HK-2 (cell line): ENCODE results near the gene WLS.
"Not testable (repeated sequence)": the region's sequence is repeated elsewhere in the genome, so short reads cannot be mapped to it uniquely, and the experiment has no call there.

ENCODE experiments used
- DNase-seq: peaks from one replicate; pipeline ENCODE4 v3.0.0-alpha.2; 2018; ENCODE audit not compliant: unreplicated experiment

The WLS gene

DNA sequence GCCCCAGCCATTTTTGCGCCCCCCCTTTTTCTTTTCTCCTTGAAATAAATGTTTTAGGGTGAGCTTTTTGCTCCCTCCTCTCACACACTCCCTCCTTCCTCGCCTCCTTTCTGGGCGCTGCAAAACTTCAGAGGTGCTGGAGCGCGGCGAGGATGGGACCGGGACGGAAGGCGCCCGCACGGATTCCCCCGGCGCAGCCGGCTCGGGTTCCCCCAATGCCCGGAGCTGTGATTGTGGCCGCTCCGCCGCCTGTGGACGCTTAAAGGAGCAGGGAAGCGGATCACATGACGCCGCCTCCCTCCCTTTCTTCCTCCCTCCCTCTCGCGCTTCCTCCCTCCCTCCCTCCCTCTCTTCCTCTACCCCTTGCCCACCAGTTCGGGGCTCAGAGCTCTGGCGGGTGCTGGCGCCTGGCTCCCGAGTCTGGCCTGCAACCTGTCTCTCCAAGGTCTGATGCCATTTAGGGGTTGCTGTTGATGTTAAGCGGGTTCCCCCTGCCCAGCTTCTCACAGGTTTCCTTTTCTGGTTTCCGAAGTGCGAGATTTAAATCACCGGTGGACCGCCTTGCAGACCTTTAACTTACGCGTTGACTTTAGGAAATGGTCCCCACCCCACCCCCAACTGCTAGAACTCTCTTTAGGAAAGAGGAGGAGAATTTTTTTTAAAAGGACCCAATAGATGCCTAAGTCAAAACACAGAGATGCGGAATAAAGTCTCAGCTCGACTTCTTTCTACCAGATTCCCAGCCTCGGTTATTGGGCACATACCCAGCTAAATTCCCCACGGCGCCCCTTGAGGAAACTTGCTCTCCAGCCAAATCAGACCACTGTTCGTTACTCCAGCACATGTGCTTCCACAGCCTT lies at the start of gene WLS:
Gene WLS, minus strand, starts transcription at position 235 of the 860 bp plus-strand sequence. Its CDS starts 224 bp downstream, at position 11.
- DNase-seq = peak; percentile 75

DNA sequence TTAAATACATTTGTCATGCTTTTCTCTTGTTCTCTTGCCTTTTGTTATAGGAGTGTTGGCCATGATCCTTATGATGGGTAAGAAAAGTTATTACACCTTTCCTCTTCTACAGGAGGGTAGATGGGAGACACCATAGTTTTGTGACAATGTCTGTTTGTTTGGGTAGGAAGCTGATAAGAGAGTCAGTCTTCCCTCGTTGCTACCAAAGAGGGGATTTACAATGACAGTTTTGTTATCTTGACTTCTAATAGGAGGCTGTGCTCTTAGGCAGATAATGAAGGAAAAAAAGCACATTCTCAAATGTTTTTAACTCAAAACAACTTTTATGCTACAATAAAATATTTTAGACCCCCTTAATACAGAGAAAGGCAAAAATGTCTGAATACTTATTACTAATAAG lies 48.0 kb upstream of the WLS start:
- DNase-seq = no peak

DNA sequence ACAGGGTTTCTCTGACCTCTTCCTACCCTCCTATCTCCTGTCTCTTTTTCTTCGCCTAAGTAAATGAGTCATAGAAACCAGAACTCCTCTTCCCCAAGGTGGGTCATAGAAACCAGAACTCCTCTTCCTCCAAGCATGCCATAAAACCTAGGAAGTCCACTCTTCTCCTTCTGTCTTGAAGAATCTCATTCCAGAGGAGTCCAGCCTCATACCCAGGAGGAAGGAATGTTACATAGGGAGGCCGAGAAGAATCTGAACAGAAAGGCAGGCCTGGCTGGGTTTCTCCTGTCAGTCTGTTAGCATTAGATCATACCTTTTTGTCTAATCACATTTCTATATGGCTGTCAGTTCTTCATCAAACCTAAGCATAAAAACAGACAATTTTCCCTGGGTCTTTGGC lies 47.5 kb upstream of the WLS start:
- DNase-seq = no peak

DNA sequence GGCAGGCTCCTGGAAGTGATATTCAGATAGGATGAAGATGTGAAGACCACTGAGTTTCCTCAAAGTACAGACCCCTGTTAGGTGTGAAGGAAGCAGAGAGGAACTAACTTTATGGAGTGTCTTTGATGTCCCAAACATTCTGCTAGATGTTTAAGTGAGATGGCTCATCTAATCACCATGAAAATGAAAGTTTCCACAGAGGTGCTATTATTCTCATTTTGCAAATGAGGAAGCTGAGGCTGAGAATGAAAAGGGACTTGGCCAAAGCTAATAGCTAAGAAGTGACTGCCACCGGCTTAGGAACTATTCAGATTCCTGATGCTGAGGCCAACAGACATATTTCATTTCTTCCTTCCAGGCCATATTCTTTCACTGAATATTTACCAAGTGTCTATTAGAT lies 45.9 kb upstream of the WLS start:
- no peak for DNase-seq

DNA sequence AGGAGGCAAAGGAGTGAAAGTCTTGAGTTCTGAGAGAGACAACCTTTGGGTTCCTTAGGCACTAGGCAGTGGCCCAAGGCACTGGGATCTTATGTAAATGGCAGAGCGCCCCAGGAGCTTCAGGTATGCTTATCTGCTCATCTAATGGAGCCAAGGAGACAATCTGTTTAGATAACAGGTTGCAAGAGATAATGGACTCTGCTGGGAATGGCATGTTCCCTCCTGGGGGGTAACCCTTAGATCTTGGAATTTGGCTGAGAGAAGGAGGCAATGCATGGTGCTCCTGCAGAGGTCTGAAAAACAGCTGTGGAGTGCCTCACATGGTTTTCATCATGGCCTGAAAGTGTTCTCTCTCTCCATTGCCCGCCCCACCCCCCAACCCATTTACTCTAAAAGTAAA lies 44.1 kb upstream of the WLS start:
- DNase-seq = no peak

DNA sequence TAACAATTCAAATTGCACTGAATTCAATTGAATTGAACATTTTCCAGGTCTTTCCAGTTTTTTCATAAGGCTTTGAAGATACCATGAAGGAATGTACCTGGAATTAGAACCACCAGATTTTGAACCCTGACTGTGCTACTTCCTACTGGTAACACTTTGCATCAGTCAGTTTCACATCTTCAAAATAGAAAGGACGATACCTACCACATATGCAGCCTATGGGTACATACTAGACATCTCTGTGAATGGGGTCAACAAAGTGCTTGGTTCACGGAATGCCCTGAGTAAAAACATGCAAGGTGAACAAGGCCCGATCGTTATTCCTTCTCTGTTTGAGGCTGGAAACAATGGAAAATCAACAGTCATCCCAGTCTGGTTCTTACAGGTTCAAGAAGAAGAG lies 41.2 kb upstream of the WLS start:
- no peak for DNase-seq

DNA sequence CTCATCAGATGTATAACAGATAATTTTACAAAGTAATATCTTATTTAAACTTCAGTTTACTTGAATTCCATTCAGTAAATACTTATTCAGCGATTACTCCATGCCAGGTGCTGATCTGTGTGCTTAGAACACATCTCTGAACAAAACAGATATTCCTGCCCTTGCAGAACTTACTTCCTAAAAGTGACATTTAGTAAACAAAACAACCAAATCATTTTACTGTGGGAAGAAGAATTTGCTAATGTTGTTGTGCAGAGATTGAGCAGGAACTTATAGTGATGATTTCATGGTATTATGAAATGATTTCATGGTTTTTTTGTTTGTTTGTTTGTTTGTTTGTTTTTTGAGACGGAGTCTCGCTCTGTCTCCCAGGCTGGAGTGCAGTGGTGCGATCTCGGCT lies 39.3 kb upstream of the WLS start:
- DNase-seq = no peak

DNA sequence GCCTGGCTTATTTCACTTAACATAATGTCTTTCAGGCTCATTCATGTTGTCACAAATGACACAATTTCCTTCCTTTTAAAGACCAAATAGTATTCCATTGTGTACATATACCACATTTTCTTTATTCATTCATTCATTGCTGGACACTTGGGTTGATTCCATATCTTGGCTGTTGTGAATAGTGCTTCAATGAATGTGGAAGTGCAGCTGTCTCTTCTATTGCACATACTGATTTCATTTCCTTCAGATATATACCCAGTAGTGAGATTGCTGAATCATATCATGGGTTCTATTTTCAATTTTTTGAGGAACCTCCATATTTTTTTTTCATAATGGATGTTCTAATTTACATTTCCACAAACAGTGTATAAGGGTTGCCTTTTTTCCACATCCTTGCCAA lies 38.6 kb upstream of the WLS start:
- DNase-seq = no peak

DNA sequence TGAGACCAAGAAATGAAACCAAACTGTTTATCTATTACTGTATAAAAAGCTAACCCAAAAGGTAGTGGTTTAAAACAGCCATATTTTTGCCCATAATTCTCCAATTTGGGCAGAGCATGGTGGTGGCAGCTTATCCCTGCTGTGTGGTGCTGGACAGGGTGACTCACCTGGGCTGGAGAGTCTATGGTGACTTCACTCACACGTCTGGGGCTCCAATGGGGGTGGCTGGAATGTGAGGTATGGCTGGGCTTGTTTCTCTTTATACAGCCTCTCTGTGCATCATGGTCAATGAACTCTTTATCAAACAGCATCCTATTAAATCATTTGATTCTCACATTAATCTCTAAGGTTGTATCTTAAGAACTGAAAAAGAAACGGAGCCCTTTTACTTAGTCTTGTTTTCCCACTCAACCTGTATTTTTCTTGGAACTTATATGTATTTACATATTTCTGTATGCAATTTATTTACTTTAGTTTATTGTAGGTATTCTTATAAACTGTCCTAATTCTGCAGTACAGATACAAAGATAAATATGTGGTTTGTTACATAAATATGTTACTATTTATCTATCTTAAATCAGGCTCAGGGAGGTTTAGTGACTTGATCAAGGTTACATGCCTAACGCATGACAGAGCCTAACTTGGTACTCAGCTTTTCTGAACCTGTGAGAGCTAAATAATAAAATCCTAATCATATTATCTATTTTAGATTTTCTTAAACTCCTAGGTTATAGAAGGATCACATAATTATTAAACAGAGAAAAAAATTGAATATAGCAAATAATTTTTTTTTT lies 37.5 kb upstream of the WLS start:
- peak; percentile 43 for DNase-seq

DNA sequence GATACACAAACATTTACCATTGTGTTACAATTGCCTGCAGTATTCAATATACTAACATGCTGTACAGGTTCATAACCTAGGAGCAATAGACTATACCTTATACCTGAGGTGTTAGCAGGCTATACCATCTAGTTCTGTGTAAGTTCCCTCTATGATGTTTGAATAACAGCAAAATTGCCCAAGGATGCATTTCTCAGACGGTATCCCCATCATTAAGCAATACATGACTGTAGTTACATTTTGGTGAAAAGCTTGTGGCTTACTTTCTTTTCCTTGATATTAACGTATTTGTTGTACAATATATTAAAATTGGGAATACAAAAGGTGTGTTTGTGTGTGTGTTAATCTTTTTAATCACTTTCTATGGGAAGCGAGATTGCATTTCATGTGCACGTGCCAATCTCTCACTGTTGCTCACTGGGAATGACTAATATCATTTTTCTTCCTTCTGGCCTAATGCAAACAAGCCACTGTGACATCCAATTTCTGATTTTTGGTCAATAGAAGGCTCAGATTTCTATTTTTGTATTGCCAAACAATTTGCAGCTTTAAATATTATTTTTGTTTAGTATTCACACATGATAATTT lies 36.7 kb upstream of the WLS start:
- no peak for DNase-seq

DNA sequence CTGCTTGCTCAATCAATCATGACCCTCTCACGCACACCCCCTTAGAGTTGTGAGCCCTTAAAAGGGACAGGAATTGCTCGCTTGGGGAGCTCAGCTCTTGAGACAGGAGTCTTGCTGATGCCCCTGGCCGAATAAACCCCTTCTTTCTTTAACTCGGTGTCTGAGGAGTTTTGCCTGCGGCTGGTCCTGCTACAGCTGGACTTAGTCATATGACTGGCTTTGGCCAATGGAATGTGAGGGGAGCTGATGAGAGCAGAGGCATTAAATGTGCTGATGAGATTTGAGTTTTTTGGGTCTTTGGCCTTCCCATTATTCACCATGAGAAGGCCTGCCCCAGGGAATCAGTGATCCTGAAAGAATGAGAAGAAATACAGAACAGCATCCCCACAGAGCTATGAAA lies 24.5 kb upstream of the WLS start:
- not testable (repeated sequence) for DNase-seq

DNA sequence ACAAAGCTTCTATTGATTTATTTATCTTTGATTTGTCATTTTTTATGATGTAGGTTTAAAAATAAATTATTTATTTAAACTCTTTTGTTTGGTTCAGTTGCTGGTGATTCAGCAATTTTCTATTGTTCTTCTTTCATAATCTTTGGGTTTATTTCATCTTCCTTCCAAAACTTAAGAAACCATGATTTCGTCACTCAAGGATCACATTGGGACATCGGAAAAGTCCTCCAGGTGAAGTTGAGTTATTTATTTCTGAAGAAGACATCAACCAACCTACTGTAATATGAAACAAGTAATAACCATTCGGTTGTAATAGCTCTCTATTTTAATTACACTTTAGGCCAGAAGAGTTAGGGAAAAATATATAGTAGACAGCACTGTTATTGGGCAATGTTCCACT lies 23.0 kb upstream of the WLS start:
- DNase-seq = no peak

DNA sequence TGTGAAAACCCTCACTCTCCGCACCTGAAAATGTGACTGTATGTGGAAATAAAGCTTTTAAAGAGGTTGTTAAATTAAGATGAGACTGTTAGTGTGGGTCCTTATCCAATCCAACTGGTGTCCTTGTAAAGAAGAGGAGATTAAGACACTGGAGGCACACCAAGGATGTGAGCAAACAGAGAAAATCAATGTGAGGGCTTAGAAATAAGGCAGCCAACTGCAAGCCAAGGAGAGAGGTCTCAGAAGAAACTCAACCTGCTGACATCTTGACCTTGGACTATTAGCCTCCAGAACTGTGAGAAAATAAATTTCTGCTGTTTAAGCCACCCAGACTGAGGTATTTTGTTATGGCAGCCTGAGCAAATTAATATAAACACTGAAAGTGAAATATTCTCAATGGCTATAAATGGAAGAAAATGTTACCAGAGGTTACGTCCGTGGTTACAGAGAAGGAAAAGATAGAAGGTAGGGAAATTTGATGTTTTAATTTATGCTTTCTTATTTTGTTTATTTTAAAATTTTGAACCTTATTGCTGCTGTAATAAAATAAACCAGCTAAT lies 22.4 kb upstream of the WLS start:
- DNase-seq = no peak

DNA sequence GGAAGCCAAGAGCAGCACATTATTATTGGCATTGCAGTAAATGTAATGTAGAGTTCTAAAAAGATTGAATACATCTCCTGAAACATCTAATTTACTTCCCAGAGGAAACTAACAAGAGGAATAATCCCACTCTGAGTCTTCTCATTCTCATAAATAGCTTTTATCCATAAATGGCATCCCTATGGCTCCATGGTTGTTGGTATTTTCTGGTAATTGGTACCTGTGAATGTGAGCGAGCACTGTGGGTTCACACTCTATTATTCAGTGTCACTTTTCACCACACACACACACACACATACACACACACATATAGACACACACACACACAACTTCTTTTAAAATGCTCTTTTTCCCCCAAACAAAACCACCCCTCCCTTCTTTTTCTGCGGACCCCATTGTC lies 4.7 kb upstream of the WLS start:
- DNase-seq = no peak

DNA sequence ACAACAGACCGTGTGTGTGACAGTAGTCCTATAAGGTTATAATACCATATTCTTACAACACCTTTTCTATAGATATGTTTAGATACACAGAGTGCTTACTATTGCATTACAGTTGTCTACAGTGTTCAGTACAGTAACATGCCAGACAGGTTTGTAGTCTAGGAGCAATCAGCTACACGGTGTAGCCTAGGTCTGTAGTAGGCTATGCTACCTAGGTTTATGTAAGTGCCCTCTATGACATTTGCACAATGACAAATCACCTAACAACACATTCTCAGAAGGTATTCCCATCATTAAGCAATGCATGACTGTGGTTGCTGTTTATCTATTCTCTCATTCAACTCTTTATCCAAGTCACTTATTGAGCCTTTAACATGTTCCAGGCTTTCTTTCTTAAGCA lies 1.8 kb upstream of the WLS start:
- DNase-seq = no peak

DNA sequence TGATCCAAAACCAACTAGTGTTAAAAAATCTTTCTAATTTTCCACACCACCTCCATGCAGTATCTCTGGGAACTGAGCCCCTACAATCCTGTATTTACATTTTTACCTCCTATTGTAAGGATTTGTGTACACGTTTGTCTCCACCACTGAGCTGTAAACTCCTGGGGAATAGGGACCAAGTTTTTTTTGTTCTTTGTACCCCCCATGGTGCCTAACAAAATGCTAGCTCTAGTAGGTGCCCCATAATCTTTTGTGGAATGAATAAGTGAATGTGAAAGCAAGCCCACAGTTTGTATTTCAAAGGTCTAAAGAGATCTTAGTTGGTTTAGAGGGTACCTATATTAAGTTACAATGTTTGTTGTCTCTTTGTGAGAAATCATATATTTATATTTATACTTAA lies 879 bp upstream of the WLS start:
- DNase-seq = no peak

DNA sequence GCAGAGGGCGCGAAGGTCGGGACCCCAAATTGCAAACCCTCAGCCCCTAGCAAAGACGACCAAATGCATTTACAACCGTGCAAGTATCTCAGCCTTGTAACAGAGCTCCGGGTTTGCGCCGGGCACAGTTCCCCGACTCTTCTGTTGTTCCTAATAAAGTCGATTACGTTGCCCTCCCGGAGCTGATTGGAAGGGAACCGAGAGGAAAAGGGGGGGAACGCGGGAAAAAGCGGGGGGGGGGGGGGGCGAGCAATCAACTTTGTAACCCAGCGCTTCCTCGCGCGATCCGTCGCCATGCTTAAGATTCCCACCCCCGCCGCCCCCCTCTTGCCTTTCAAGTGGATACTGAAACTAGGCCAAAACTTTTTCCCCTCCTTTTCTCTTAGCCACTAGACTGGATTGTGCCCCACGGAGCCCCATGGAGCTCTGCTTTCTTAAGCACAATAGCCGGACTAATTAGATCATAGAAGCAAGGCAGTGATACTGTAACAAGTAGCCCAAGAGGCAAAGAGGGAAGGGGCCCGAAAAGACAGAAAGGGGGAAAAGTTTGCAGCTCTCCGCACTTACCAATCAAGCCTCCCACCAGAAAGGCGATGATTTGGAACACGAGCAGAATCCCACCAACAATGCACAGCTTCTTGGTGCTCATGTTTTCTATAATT lies 565 bp downstream of the WLS start:
- DNase-seq = peak; percentile 66

DNA sequence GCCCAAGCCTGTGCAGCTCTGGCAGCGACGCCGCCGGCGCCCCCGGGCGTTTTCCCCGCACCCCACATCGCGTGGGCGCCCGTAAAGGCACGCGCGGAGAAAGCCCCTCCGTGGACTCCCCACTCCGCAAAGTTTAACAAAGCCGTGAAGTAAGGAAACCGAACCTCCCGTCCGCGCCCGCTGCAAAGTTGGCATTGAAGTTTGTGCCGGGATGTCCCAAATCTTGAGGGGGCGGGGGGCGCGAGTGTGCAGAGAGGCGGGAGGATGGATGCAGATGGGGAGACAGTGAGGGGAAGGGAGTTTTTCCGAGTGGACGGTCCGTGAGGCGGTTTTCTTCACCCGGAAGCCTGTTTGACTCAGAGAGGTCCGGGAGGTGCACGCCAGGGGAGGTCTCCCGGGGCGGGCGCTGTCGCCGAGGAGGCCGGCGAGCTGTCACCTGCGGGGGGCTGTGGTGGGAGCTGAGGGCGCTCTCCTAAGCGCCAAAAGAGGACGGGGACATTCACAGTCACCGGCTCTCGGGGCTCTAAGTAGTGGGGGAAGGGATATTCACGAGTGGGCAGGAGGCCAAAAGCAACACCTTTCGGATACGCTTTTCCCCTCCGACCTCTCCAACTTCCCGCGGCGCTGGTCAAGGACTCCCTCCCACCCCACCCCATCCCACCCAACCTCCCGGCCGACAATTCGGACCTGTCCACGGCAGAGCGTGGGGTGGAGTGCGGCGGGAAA lies 1.3 kb downstream of the WLS start:
- peak; percentile 34 for DNase-seq

DNA sequence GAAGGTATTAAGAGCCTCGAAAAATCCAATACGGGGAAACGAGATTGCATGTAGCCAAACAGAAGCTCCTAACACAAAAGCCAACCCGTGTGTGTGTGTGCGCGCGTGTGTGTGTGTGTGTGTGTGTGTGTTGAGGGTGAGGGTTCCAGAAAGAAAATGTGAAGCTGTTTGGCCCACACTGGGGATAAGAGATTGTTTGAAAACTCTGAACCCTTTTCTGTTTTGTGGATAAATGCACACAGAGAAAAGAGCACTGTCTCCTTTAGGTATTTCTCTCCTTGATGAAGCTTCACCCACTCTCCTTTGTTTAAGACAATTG lies 1.9 kb downstream of the WLS start:
- no peak for DNase-seq

DNA sequence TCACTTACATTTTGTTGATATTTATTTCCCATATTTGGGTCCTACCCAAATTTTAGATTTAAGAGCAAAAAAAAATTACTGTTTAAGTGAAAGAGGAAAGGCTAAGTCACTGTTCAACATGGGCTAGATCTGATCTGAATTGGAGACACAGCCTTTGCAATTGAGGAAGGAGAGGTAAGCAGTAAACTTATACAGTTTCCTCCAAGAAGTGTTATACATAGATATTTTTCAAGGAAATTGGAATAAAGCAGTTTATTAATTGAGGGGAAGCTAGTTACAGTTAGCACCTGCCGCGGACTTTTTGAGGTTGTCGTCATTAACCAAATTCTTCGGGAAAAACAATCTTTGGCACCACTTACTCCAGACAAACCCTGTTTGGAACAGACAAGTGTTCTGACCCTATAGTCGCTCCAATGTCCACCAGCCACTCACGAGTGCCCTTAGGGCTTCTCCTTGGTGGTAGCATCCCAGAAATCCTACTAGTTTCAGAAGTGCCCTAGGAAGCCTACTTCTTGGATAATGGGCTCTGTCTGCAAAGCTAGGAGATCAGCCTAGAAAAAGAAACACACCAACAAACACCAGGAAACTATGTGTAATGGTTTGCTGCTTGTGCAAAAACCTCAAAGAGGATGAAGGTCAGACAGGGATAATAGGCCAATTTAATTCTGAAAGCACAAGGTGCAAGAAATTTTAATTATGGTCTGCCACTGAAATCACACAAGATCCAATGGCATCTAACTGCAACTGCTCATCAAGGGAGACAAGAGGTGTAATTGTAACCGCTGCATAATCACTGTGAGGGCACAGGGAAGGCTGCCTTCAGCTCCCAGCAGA lies 2.5 kb downstream of the WLS start:
- no peak for DNase-seq

DNA sequence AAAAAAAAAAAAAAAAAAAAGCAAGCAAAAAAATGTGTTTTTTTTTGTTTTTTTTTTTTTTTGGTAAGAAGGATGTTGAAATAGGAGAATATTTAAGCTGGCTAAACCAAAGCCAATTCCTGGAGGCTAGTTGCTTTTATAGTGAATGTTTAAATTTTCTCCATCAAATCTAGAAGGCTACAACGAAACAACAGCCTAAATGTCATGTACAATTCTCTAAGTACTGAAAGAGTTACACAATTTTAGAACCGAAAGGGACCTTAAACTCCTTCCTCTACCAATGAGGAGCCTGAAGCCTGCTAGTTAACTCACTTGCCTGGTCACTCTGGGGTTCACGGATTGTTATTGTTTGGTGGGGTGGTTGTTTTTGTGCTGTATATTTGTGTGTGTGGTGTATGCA lies 3.5 kb downstream of the WLS start:
- DNase-seq = no peak
